ENCODE results near the gene ZNF469. TPM values are rescaled to one million over a fixed set of nuclear protein-coding genes. Genes with fewer than 3 reads are reported as not detected.

The ZNF469 gene
- polyA plus RNA-seq, 1 donor from 2014 or later: not detected

GRCh38 chr16:88368036-88368435 is 14.7 kb upstream of the ZNF469 start:
- Histone ChIP-seq H3K27ac (ENCODE audit: low read length) (no peak overlapping the region), H3K36me3 (ENCODE audit: insufficient read depth, low read length) (no peaks in the 10 kb centered on the region), H3K4me3 (ENCODE audit: low read length) (no peak overlapping the region), H4K20me1 (ENCODE audit: insufficient read depth) (no peaks in the 10 kb centered on the region), H3K9ac (ENCODE audit: low read length) (no peak overlapping the region), H3K27me3 (ENCODE audit: insufficient read depth, low read depth, low read length) (no peaks in the 10 kb centered on the region), H2AFZ (ENCODE audit: low read depth, low read length) (no peak overlapping the region), H3K9me3 (ENCODE audit: low read length) (no peaks in the 10 kb centered on the region), H3F3A (ENCODE audit: insufficient read depth, low read length, poor library complexity, severe bottlenecking) (no peaks in the 10 kb centered on the region), H3K9me2 (ENCODE audit: insufficient read depth, low read length) (no peaks in the 10 kb centered on the region), H3K4me2 (ENCODE audit: low read length) (no peak overlapping the region), H3K79me2 (replicated peaks; ENCODE audit: insufficient read depth, low read length) (no peaks in the 10 kb centered on the region)
- TF ChIP-seq RAD21 (conservative IDR thresholded peaks at IDR 0.05) (no peak), CTCF (IDR thresholded peaks at IDR 0.05; ENCODE audit: poor library complexity, severe bottlenecking) (no peak), REST (IDR thresholded peaks at IDR 0.05; ENCODE audit: borderline replicate concordance) (no peak), EP300 (conservative IDR thresholded peaks at IDR 0.05; ENCODE audit: poor library complexity, severe bottlenecking) (no peak), POLR2AphosphoS5 (IDR thresholded peaks at IDR 0.05) (no peak), SMC3 (conservative IDR thresholded peaks at IDR 0.05; ENCODE audit: poor library complexity) (no peak), MXI1 (conservative IDR thresholded peaks at IDR 0.05; ENCODE audit: poor library complexity, severe bottlenecking) (no peak), TAF1 (IDR thresholded peaks at IDR 0.05; ENCODE audit: low read depth) (no peak), EZH2 (IDR thresholded peaks at IDR 0.05; ENCODE audit: borderline replicate concordance, insufficient read depth, low read length, poor library complexity, severe bottlenecking) (no peak)

- Histone ChIP-seq H3K9me3 (ENCODE audit: low read length) (no peaks in the 10 kb centered on the region), H3K27me3 (ENCODE audit: insufficient read depth, low read depth, low read length) (no peaks in the 10 kb centered on the region), H3K9me2 (ENCODE audit: insufficient read depth, low read length) (no peaks in the 10 kb centered on the region), H3K27ac (ENCODE audit: low read length) (no peak overlapping the region), H3K4me2 (ENCODE audit: low read length) (no peak overlapping the region), H3K36me3 (ENCODE audit: insufficient read depth, low read length) (no peaks in the 10 kb centered on the region), H4K20me1 (ENCODE audit: insufficient read depth) (no peaks in the 10 kb centered on the region), H3F3A (ENCODE audit: insufficient read depth, low read length, poor library complexity, severe bottlenecking) (no peaks in the 10 kb centered on the region), H3K79me2 (replicated peaks; ENCODE audit: insufficient read depth, low read length) (no peaks in the 10 kb centered on the region), H3K9ac (ENCODE audit: low read length) (no peak overlapping the region), H2AFZ (ENCODE audit: low read depth, low read length) (no peak overlapping the region), H3K4me3 (ENCODE audit: low read length) (no peak overlapping the region)
- TF ChIP-seq TAF1 (IDR thresholded peaks at IDR 0.05; ENCODE audit: low read depth) (no peak), CTCF (IDR thresholded peaks at IDR 0.05; ENCODE audit: poor library complexity, severe bottlenecking) (no peak), RAD21 (conservative IDR thresholded peaks at IDR 0.05) (no peak), MXI1 (conservative IDR thresholded peaks at IDR 0.05; ENCODE audit: poor library complexity, severe bottlenecking) (no peak), EP300 (conservative IDR thresholded peaks at IDR 0.05; ENCODE audit: poor library complexity, severe bottlenecking) (no peak), SMC3 (conservative IDR thresholded peaks at IDR 0.05; ENCODE audit: poor library complexity) (no peak), EZH2 (IDR thresholded peaks at IDR 0.05; ENCODE audit: borderline replicate concordance, insufficient read depth, low read length, poor library complexity, severe bottlenecking) (no peak), POLR2AphosphoS5 (IDR thresholded peaks at IDR 0.05) (no peak), REST (IDR thresholded peaks at IDR 0.05; ENCODE audit: borderline replicate concordance) (no peak)
Observed at GRCh38 chr16:88368994-88369393, 13.8 kb upstream of the ZNF469 start.

All from neural cell (in vitro differentiated cells).